ENCODE data around the gene ATP2B2. TPM values are rescaled to one million over a fixed set of nuclear protein-coding genes. Genes with fewer than 3 reads are reported as not detected.
"Not testable (repeated sequence)": the region's sequence is repeated elsewhere in the genome, so short reads cannot be mapped to it uniquely, and the experiment has no call there.

The ATP2B2 gene
- polyA plus RNA-seq, 3 donors, result 0.47 to 1.2 (median 0.58) TPM

DNA sequence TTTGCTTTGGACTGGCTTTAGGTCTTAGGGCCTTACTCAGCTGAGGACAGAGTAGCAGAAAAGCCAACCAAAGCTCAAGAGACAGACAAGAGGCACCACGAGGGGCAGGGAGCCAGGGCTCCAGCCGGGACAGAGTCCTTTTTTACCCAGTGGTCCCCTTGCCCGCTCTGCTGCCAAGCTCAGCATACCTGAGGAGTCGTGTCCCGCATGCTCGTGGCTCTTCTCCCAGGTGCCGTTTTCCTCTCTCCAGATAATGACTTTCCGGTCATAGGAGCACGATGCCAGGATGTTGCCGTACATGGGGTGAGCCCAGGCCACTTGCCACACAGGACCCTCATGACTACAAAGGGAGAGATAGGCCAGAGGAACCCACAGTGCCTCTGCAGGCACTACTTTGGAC lies 193.0 kb downstream of the ATP2B2 start:
- DNase-seq (ENCODE audit: extremely low read depth in 1 of 11, low read depth in 9 of 11, low spot score in 4 of 11), result no peak

DNA sequence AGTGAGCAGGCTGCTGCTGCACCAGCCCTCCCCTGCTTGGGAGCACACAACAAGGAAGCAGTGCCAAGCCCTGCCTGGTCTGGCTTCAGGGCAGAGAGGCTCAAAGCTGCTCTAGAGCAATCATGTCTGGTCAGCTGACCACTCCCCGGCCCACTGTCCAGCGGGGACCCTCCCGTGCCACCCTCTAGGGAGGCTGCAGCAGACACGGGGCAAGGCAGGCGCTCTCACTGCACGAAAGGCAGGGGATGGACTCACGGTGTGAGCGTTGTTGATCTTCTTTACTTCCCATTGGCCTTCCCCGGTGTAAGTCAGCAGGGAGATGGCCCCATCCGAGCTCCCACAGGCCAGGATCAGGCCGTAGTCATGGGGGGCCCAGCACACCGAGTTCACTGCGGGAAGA lies 193.7 kb downstream of the ATP2B2 start:
- DNase-seq (ENCODE audit: extremely low read depth in 1 of 11, low read depth in 9 of 11, low spot score in 4 of 11), result no peak

DNA sequence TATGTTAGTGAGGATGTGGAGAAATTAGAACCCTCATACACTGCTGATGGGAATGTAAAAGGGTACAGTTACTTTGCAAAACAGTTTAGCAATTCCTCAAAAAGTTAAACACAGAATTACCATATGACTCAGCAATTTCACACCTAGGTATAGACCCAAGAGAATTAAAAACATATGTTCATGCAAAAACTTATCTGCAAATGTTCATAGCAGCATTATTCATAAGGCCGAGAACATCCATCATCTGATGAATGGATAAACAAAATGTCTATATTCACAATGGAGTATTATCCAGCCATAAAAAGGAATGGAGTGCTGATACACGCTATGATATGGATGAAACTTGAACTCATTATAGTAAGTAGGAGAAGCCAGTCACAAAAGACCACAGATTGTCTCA lies 194.8 kb downstream of the ATP2B2 start:
- no peak for DNase-seq (ENCODE audit: extremely low read depth in 1 of 11, low read depth in 9 of 11, low spot score in 4 of 11)

DNA sequence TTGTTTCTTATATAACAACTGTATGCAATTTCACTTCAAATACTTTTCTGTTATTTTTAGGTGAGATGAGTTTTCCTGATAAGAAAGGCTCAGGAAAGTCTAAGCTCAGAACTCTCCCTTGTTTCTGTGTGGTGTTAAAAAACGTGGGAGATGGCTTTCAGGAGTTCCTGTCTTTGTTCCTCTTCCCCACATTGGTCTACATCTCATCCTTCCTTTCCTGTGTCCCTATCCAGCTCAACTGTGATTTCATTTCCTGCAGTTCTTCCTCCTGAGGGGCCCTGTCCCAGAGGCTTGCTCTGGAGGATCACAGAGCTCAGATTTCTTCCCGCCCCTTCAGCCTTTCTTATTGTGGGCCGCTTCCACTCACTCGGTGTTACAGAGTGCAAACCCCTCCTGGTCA lies 195.7 kb downstream of the ATP2B2 start:
- no peak for DNase-seq (ENCODE audit: extremely low read depth in 1 of 11, low read depth in 9 of 11, low spot score in 4 of 11)

DNA sequence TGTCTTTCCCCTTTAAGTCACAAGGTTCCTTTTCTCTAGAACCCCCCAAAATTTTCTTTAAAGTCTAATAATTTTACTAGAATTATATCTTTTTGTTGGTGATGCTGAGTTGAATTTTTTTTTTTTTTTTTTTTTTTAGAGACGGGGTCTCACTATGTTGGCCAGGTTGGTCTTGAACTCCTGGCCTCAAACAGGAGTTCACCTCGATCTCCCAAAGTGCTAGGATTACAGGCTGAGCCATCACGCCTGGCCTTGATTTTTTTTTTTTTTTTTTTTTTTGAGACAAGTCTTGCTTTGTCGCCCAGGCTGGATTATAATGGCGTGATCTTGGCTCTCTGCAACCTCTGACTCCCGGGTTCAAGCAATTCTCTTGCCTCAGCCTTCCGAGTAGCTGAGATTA lies 196.7 kb downstream of the ATP2B2 start:
- no peak for DNase-seq (ENCODE audit: extremely low read depth in 1 of 11, low read depth in 9 of 11, low spot score in 4 of 11)

DNA sequence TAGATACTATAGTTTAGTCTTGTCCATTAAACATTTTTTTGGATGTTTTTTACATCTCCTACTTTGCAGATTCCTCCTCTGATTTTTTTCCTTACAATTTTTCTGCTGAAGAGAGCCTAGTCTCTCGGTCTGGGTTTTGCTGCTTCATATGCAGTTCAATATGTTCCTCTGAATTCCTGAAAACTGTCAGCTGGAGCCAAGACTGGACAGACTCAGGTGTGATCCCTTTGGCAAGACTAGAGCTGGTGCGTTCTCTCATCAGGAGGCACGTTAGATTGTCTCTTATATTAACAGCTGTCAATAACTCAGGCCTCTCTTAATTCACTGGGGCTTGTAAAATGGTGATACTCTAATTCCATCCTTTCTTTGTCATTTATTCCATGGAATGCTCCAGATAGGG lies 199.2 kb downstream of the ATP2B2 start:
- DNase-seq (ENCODE audit: extremely low read depth in 1 of 11, low read depth in 9 of 11, low spot score in 4 of 11), result no peak

DNA sequence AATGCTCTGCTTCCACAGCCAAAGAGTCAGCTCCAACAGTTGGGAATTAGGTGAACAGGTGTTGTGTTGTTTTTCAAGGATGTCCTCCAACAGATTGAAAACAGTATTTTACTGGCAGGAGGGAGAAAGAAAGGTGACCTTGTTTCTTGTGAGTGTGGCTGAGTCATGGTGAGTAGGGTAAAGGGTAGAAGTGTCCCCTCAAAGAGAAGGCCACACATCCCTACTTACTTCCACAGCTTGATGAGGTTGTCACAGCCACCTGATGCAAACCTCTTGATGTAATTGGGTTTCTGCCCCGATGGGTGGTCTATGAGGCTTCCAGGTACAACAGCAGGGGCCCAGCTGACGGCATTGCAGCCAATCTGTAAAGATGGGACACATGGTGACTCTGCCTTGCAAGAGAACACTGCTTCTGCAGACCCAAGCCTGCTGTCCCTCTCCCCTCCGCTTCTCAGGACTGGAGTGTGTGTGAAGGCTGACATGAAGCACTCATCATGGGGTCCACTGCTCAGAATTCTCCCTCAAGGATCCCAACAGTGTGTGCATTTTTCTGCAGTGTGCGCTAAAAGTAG lies 200.0 kb downstream of the ATP2B2 start:
- no peak for DNase-seq (ENCODE audit: extremely low read depth in 1 of 11, low read depth in 9 of 11, low spot score in 4 of 11)

DNA sequence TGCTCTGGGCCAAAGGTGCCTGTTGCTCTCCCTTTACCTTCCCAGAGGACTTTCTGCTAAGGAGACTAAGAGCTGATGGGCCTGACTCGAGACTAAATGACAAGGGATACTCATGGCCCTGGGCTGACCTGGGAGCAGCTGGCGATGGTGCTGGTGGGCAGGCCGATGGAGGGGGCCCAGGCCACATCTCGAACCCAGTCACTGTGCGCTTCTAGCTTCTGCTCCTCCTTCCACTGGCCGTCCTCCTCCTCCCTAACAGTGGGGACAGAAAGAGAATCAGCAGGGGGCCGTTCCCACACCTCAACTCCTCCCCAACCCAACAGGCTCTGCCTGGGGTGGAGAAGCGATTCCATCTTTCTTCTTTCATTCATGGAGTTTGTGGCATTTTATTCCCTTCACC lies 200.5 kb downstream of the ATP2B2 start:
- no peak for DNase-seq (ENCODE audit: extremely low read depth in 1 of 11, low read depth in 9 of 11, low spot score in 4 of 11)

DNA sequence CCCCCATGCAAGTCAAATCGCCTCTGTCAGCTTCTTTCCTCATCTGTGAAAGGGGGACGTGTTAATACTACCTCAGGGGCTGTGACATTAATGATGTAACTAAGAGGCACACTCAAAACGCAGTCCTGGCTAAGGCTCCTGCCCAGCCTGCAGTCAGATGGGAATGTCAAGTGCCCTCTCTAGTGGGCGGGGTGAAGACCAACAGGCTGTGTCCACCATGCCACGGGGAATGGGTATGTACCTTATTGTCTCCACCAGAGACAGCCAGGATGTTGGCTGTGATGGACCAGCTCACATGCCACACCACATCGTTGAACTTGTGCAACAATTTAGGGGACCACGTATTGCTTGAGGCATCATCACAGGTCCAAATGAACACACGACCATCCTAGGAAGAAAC lies 201.6 kb downstream of the ATP2B2 start:
- no peak for DNase-seq (ENCODE audit: extremely low read depth in 1 of 11, low read depth in 9 of 11, low spot score in 4 of 11)

DNA sequence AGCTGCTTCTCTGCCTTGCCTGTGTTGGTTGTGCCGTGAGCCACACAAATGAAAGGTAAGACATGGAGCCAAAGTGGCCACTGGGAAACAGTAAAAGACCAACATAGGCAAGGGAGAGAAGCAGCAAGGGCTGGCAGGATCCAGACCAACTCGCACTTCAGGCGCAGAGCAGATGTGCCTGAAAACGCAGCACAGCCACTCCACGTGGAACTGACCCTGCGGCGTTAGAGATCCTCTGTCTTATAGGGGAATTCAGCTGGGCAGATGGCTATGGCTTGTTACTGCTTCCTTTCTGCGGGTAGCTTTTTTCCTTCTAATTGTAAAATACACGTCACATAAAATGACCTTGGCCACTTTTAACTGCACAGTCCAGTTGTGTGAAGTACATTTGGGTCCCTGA lies 202.3 kb downstream of the ATP2B2 start:
- no peak for DNase-seq (ENCODE audit: extremely low read depth in 1 of 11, low read depth in 9 of 11, low spot score in 4 of 11)

DNA sequence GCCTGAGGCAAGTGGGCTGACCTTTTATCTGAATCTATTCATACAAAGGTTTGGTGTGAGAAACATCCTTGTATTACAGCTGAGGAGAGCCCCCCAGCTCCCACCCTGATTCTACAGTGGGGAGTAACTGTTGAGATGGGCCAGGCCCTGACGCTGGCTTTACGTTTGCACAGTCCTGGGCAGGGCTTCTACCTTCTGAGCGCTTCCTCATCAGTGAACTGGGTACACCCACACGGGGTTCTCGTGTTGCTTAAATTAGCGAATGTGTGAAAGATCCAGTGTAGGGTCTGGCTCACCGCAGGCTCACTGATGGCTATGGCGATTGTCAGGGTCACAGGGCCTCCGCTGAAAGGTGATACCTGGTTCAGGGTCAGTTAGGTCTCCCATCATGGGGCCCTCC lies 205.3 kb downstream of the ATP2B2 start:
- no peak for DNase-seq (ENCODE audit: extremely low read depth in 1 of 11, low read depth in 9 of 11, low spot score in 4 of 11)

DNA sequence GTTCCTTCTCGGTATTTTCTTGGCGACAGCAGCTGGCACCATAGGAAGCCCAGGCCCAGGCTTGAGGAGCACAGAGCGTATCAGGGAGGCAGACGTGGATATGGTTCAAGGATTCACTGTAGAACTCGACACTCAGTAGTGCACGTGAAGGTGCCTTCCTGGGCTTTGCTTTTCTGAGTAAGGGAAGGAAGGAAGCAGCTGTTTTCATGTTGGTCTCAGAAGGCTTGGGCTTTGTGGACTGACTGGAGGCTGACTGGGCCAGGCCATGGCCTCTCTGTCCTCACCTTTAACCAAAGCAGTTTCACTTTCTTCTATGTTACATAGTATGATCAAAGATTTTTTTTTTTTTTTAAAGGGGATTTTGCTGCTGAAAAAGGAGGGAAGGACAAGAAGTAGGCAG lies 205.7 kb downstream of the ATP2B2 start:
- DNase-seq (ENCODE audit: extremely low read depth in 1 of 11, low read depth in 9 of 11, low spot score in 4 of 11), result no peak

DNA sequence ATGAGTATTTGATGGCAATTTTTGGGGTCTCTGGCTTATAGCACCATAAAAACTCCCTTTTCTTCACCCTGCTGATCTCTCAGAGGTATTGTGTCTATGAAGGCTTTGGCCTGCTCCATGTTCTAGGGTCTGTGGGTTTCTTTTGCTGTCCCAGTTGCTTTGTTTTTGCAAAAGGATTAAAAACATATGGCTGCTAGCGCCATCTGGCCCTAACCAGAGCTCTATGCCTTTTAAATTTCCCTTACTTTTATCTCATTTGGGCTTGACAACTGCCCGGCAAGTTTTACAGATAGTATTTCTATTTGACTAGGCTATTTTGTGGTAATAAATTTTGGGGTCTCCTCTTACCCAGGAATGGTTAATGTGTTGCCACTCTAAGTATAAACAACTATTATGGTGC lies 206.2 kb downstream of the ATP2B2 start:
- DNase-seq (ENCODE audit: extremely low read depth in 1 of 11, low read depth in 9 of 11, low spot score in 4 of 11), result no peak

DNA sequence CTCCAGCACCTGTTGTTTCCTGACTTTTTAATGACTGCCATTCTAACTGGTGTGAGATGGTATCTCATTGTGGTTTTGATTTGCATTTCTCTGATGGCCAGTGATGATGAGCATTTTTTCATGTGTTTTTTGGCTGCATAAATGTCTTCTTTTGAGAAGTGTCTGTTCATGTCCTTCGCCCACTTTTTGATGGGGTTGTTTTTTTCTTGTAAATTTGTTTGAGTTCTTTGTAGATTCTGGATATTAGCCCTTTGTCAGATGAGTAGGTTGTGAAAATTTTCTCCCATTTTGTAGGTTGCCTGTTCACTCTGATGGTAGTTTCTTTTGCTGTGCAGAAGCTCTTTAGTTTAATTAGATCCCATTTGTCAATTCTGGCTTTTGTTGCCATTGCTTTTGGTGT lies 207.3 kb downstream of the ATP2B2 start:
- DNase-seq (ENCODE audit: extremely low read depth in 1 of 11, low read depth in 9 of 11, low spot score in 4 of 11), result not testable (repeated sequence)

DNA sequence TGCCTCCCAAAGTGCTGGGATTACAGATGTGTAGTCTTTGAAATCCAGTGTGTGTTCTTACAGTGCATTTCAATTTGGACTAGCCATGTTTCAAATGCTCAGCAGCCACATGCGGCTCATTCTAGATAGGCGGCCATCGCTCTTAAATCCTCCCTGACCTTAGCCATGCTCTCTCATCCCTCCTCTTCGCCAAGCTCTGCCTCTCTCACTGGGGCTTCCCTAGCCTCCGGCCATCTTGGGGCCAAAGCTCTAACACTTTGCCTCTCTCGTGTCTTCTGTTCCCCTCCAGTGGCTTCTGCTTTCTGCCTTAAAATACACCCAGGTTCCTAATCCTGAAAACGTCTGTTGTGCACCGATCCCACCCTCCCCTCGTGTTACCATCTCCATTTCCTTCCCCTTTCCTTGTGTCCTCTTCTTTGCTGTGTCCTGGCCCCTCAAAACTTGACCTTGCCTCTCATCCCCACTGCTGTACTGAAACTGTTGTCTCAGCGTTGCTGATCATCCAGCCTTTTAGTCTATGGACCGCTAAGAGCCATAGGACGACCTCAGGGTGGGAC lies 211.3 kb downstream of the ATP2B2 start:
- no peak for DNase-seq (ENCODE audit: extremely low read depth in 1 of 11, low read depth in 9 of 11, low spot score in 4 of 11)

DNA sequence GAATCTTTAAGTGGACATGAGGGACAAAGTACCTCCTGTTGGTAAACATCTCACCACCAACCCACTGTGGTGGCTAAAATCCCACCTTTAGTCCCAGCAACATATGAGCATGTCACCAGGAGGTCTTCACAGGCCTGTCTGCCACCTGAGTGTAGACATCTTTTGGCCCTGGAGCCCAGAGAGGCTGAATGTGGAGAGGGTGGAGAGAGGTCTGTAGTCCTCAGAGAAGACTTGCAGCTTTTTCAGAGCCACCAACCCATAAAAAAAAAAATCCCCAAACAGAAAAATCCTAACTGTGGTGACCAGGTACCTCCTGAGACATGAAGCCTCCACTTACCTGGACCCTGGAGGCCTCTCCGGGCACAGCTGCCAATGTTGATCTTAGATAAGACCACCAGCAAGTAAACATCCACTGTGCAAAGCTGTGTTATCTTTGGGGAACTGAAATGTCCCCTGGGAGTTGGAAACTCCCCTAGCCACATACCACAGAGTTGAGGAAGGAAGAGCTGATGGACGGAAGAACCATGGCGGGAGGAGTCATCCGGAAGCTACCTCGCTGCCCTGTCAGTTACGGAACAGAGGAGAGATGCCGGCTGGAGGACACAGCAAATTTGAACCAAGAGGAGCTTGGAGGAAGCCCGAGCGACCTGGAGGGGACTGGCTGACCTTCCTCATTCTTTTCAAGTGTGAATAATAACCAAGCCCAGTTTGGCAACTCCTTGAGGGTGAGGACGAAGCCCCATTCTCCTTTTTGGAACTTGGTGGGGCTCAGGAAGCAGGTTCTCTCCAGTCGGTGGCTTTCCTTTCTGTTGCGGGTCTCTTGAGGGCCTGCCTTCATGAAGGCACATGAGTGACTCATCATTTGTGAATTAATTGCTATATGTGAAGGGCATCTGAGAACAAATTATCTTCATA lies 212.6 kb downstream of the ATP2B2 start, which contains the start of gene GHRL:
Gene GHRL, minus strand, starts transcription at position 443 of the 915 bp plus-strand sequence. CDS start 2,767 bp downstream, outside the sequence.
- DNase-seq (ENCODE audit: extremely low read depth in 1 of 11, low read depth in 9 of 11, low spot score in 4 of 11), result no peak

DNA sequence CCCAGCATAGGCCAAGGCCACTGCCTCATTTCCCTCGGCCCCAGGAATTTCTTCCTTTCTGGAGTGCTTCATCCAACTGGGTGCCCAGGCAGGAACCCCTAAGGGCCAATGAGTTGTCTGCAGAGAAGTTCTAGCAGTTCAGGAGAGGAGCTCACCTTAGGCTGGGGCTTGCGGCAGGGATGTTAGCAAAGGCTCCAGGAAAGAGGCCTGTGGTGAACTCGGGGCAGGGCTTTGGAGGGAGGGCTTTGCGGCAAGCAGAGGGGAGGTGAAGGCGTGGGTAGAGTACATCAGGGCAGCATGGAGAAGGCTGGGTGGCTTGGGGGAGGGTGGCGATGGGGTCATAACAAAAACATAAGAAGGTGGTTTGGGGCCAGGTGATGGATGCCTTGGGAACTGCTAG lies 213.7 kb downstream of the ATP2B2 start:
- no peak for DNase-seq (ENCODE audit: extremely low read depth in 1 of 11, low read depth in 9 of 11, low spot score in 4 of 11)

DNA sequence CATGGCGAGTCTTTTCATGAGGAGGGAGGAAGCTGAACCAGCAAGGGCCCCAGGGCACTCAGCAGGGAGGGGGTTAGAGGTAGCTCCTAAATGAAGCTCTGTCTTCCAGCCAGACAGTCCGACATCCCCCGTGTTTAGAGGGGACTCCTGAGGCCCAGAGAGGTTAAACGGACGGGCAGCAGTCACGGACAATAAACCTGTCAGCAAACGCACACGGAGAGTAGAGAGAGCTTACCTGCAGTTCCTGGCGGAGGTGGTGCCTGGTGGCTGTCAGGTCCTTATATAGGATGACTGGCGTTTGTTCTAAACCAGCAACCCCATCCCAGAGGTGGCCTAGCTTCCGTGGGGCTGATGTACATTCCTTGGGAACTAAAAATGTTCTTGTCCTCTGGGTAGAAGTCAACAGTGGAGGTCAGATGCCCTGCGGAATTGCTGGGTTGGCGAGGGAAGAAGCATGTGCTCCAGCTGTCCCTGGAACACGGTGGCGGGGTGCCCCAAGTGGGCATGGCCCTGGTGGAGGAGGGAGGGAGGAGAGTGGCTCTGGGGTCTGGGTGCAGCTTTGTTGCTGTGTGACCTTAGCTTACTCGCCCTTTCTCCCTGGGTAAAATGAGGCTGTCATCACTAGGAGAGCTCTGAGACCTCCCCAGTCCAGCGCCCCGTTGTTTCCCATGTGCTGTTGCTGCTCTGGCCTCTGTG lies 214.8 kb downstream of the ATP2B2 start:
- DNase-seq (ENCODE audit: extremely low read depth in 1 of 11, low read depth in 9 of 11, low spot score in 4 of 11), result no peak

DNA sequence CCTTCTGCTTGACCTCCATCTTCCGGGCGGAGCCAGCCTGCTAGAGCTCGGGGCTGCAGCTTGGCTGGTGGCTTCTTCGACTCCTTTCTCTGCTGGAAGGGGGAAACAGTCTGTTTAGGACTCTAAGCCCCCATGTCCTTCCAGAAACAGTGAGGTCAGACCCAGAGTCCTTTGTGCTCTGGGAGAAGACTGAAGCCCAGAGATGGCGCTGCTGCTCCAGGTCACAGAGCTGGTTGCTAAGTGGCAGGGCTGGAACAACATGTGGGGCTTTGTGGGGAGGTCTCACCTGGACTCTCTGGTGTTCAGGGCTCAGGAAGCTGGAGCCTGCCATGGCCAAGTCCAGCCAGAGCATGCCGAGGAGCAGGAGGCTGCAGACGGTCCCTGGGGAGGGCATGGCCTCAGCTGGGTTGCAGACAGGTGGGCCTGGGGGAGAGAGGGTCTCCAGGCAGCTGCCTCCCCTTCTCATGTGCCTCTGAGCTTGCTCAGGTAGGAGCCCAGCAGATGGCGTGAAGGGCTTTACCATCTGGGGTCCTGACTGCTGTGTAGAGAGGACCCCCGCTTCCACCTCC lies 215.5 kb downstream of the ATP2B2 start:
- DNase-seq (ENCODE audit: extremely low read depth in 1 of 11, low read depth in 9 of 11, low spot score in 4 of 11), result no peak

All from renal cortex interstitium (tissue), 11 donors.